ENCODE measurements around the gene UHRF2.
"Not testable (repeated sequence)": the region's sequence is repeated elsewhere in the genome, so short reads cannot be mapped to it uniquely, and the experiment has no call there.

UHRF2 gene

DNA sequence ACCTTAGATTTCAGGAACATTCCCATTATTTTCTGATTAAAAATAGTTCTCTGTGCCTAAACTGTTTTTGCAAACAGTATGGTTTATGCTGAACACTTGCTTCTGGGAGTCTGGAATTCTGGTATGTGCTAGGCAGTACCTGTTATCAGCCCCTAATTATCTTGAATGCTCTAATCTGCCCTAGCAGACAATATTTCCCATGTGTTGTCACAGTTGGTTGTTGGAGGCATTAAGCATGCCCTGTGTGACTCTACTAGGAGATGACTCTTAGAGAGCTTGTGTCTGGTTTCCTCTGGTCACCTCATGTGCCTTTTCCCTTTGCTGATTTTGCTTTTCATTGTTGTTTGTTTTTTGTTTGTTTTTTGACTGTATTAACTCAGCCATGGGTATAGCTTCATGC, 36.6 kb downstream of the UHRF2 start:
- Histone ChIP-seq H3K4me3 (ENCODE audit: low read depth in 1 of 2, low read length in 2 of 2) (no peak overlapping the region), H3K27me3 (ENCODE audit: control insufficient read depth in 1 of 2, insufficient read depth in 2 of 2, low read length in 2 of 2) (no peaks in the 10 kb centered on the region), H3K9ac (ENCODE audit: low read depth in 1 of 2, low read length in 2 of 2) (no peak overlapping the region), H3K27ac (ENCODE audit: low read depth, low read length) (no peak overlapping the region), H3K36me3 (ENCODE audit: control insufficient read depth in 1 of 2, insufficient read depth in 2 of 2, low read length in 2 of 2) (peaks cover 0 to 2% of the 10 kb centered on the region in 2 donors), H3K9me3 (ENCODE audit: control insufficient read depth in 1 of 2, low read length in 2 of 2) (no peaks in the 10 kb centered on the region), H3K4me1 (ENCODE audit: control insufficient read depth in 1 of 2, insufficient read depth in 2 of 2, low read length in 2 of 2) (peaks cover 4 to 11% of the 10 kb centered on the region in 2 donors)

GRCh38 chr9:6450641-6451375, 37.8 kb downstream of the UHRF2 start:
- Histone ChIP-seq H3K4me1 (ENCODE audit: control insufficient read depth in 1 of 2, insufficient read depth in 2 of 2, low read length in 2 of 2) (peaks cover 4 to 11% of the 10 kb centered on the region in 2 donors), H3K27ac (ENCODE audit: low read depth, low read length) (no peak overlapping the region), H3K9me3 (ENCODE audit: control insufficient read depth in 1 of 2, low read length in 2 of 2) (no peaks in the 10 kb centered on the region), H3K36me3 (ENCODE audit: control insufficient read depth in 1 of 2, insufficient read depth in 2 of 2, low read length in 2 of 2) (no peaks in the 10 kb centered on the region), H3K27me3 (ENCODE audit: control insufficient read depth in 1 of 2, insufficient read depth in 2 of 2, low read length in 2 of 2) (no peaks in the 10 kb centered on the region), H3K4me3 (ENCODE audit: low read depth in 1 of 2, low read length in 2 of 2) (no peak overlapping the region), H3K9ac (ENCODE audit: low read depth in 1 of 2, low read length in 2 of 2) (no peak overlapping the region)

DNA sequence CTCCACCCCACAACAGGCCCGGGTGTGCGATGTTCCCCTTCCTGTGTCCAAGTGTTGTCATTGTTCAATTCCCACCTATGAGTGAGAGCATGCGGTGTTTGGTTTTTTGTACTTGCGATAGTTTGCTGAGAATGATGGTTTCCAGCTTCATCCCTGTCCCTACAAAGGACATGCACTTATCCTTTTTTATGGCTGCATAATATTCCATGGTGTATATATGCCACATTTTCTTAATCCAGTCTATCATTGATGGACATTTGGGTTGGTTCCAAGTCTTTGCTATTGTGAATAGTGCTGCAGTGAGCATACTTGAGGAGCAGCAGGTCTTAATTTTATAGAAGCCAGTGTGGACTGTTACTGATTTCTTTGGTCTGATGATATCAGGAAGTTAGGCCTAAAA, 42.3 kb downstream of the UHRF2 start:
- H3K36me3 ChIP-seq (ENCODE audit: control insufficient read depth in 1 of 2, insufficient read depth in 2 of 2, low read length in 2 of 2); H3K27me3 ChIP-seq (ENCODE audit: control insufficient read depth in 1 of 2, insufficient read depth in 2 of 2, low read length in 2 of 2); H3K9me3 ChIP-seq (ENCODE audit: control insufficient read depth in 1 of 2, low read length in 2 of 2); H3K4me1 ChIP-seq (ENCODE audit: control insufficient read depth in 1 of 2, insufficient read depth in 2 of 2, low read length in 2 of 2); H3K27ac ChIP-seq (ENCODE audit: low read depth, low read length); H3K4me3 ChIP-seq (ENCODE audit: low read depth in 1 of 2, low read length in 2 of 2); H3K9ac ChIP-seq (ENCODE audit: low read depth in 1 of 2, low read length in 2 of 2): not testable (repeated sequence)

DNA sequence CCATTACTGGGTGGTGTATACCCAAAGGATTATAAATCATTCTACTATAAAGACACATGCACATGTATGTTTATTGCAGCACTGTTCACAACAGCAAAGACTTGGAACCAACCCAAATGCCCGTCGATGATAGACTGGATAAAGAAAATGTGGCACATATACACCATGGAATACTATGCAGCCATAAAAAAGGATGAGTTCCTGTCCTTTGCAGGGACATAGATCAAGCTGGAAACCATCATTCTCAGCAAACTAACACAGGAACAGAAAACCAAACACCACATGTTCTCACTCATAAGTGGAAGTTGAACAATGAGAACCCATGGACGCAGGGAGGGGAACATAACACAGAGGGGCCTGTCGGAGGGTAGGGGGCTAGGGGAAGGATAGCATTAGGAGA, 45.7 kb downstream of the UHRF2 start:
- not testable (repeated sequence) for H3K4me3 ChIP-seq (ENCODE audit: low read depth in 1 of 2, low read length in 2 of 2); H3K27me3 ChIP-seq (ENCODE audit: control insufficient read depth in 1 of 2, insufficient read depth in 2 of 2, low read length in 2 of 2); H3K9me3 ChIP-seq (ENCODE audit: control insufficient read depth in 1 of 2, low read length in 2 of 2); H3K27ac ChIP-seq (ENCODE audit: low read depth, low read length); H3K4me1 ChIP-seq (ENCODE audit: control insufficient read depth in 1 of 2, insufficient read depth in 2 of 2, low read length in 2 of 2); H3K36me3 ChIP-seq (ENCODE audit: control insufficient read depth in 1 of 2, insufficient read depth in 2 of 2, low read length in 2 of 2); H3K9ac ChIP-seq (ENCODE audit: low read depth in 1 of 2, low read length in 2 of 2)

DNA sequence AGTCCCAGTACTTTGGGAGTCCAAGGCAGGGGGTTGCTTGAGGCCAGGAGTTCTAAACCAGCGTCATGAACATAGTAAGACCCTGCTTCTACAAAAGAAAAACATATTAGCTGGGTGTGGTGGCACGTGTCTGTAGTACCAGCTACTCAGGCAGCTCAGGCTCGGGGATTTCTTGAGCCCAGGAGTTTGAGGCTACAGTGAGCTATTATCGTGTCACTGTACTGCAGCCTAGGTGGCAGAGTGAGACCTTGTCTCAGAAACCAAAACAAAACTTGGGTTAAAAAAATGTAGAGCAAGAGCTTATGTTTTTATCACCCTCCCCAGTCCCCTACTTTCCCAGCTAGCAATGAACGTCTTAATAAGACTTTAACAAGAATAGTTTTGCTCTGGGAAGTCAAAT, 46.7 kb downstream of the UHRF2 start:
- Histone ChIP-seq H3K27me3 (ENCODE audit: control insufficient read depth in 1 of 2, insufficient read depth in 2 of 2, low read length in 2 of 2) (no peaks in the 10 kb centered on the region), H3K9me3 (ENCODE audit: control insufficient read depth in 1 of 2, low read length in 2 of 2) (no peaks in the 10 kb centered on the region), H3K27ac (ENCODE audit: low read depth, low read length) (no peak overlapping the region), H3K4me1 (ENCODE audit: control insufficient read depth in 1 of 2, insufficient read depth in 2 of 2, low read length in 2 of 2) (no peaks in the 10 kb centered on the region), H3K4me3 (ENCODE audit: low read depth in 1 of 2, low read length in 2 of 2) (no peak overlapping the region), H3K36me3 (ENCODE audit: control insufficient read depth in 1 of 2, insufficient read depth in 2 of 2, low read length in 2 of 2) (peaks cover 3 to 7% of the 10 kb centered on the region in 2 donors), H3K9ac (ENCODE audit: low read depth in 1 of 2, low read length in 2 of 2) (no peak overlapping the region)

DNA sequence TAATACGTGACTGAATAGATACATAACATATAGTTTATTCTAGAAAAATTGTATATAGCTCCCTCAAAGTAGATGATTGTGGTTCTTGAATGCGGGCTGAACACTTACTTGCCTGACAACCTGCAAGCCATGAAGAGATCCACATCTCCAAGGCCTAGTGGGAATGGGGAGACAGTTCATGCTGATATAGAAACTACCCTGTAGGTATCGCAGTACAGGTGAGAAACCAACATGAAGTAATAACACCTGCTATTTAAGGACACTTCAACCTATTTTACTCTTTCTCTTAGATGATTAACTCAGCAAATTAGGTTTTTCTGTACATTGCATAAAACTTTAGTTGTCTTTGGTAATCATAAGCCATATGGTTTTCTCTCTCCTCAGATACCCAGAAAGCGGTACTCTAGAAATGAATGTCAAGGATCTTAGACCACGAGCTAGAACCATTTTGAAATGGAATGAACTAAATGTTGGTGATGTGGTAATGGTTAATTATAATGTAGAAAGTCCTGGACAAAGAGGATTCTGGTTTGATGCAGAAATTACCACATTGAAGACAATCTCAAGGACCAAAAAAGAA, 47.3 kb downstream of the UHRF2 start:
- H3K36me3 ChIP-seq (ENCODE audit: control insufficient read depth in 1 of 2, insufficient read depth in 2 of 2, low read length in 2 of 2), result peaks cover 3 to 7% of the 10 kb centered on the region in 2 donors
- H3K4me1 ChIP-seq (ENCODE audit: control insufficient read depth in 1 of 2, insufficient read depth in 2 of 2, low read length in 2 of 2), result no peaks in the 10 kb centered on the region
- no peak overlapping the region for H3K4me3 ChIP-seq (ENCODE audit: low read depth in 1 of 2, low read length in 2 of 2)
- no peak overlapping the region for H3K27ac ChIP-seq (ENCODE audit: low read depth, low read length)
- no peak overlapping the region for H3K9ac ChIP-seq (ENCODE audit: low read depth in 1 of 2, low read length in 2 of 2)
- no peaks in the 10 kb centered on the region for H3K27me3 ChIP-seq (ENCODE audit: control insufficient read depth in 1 of 2, insufficient read depth in 2 of 2, low read length in 2 of 2)
- no peaks in the 10 kb centered on the region for H3K9me3 ChIP-seq (ENCODE audit: control insufficient read depth in 1 of 2, low read length in 2 of 2)

DNA sequence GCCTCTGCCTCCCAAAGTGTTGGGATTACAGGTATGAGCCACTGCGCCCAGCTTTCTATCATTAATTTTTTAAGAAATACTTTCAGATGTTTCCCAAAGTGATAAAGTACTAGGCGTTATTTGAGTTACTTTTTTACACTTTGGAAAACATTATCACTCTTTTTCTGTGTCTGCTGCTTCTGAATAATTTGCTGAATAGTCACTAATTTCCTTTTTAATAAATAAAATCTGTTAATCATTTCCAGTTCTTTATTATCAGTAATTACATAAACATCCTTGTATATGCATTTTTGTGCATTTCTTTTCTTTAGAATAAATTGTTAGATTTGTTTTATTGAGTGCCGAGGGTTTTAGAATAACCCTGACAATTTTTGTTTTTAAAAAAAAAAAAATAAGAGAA, 48.6 kb downstream of the UHRF2 start:
- Histone ChIP-seq H3K9me3 (ENCODE audit: control insufficient read depth in 1 of 2, low read length in 2 of 2) (no peaks in the 10 kb centered on the region), H3K4me3 (ENCODE audit: low read depth in 1 of 2, low read length in 2 of 2) (no peak overlapping the region), H3K4me1 (ENCODE audit: control insufficient read depth in 1 of 2, insufficient read depth in 2 of 2, low read length in 2 of 2) (no peaks in the 10 kb centered on the region), H3K36me3 (ENCODE audit: control insufficient read depth in 1 of 2, insufficient read depth in 2 of 2, low read length in 2 of 2) (peaks cover 3 to 7% of the 10 kb centered on the region in 2 donors), H3K27me3 (ENCODE audit: control insufficient read depth in 1 of 2, insufficient read depth in 2 of 2, low read length in 2 of 2) (no peaks in the 10 kb centered on the region), H3K27ac (ENCODE audit: low read depth, low read length) (no peak overlapping the region), H3K9ac (ENCODE audit: low read depth in 1 of 2, low read length in 2 of 2) (no peak overlapping the region)

DNA sequence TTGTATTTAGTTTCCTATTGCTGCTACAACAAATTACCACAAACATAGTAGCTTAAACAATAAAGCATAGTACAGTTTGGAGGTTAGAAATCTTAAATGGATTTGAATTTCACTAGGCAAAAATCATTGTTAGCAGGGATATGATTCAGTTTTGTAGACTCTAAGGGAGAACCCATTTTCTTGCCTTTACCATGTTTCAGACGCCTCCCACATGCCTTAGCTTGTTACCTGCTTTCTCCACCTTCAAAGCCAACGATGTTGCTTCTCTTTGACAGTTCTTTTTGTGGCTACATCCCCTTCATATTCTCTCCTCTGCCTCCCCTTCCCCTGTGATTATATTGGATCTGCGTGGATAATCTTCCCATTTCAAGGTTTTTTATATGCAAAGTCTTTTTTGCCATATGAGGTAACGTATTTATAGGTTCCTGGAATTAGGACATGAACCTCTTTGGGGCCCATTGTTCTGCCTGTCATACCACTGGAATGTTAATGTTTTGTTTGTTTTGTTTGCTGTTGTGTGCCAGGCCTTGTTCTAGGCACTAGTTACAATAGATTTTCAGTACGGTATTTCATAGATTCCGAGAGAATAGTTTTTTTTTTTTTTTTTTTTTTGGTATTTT, 54.1 kb downstream of the UHRF2 start:
- no peaks in the 10 kb centered on the region for H3K9me3 ChIP-seq (ENCODE audit: control insufficient read depth in 1 of 2, low read length in 2 of 2)
- H3K27me3 ChIP-seq (ENCODE audit: control insufficient read depth in 1 of 2, insufficient read depth in 2 of 2, low read length in 2 of 2), result no peaks in the 10 kb centered on the region
- H3K4me1 ChIP-seq (ENCODE audit: control insufficient read depth in 1 of 2, insufficient read depth in 2 of 2, low read length in 2 of 2), result no peaks in the 10 kb centered on the region
- H3K27ac ChIP-seq (ENCODE audit: low read depth, low read length), result no peak overlapping the region
- peaks cover 3 to 4% of the 10 kb centered on the region in 2 donors for H3K36me3 ChIP-seq (ENCODE audit: control insufficient read depth in 1 of 2, insufficient read depth in 2 of 2, low read length in 2 of 2)
- no peak overlapping the region for H3K4me3 ChIP-seq (ENCODE audit: low read depth in 1 of 2, low read length in 2 of 2)
- no peak overlapping the region for H3K9ac ChIP-seq (ENCODE audit: low read depth in 1 of 2, low read length in 2 of 2)

GRCh38 chr9:6471231-6471850, 58.3 kb downstream of the UHRF2 start:
- no peaks in the 10 kb centered on the region for H3K27me3 ChIP-seq (ENCODE audit: control insufficient read depth in 1 of 2, insufficient read depth in 2 of 2, low read length in 2 of 2)
- no peaks in the 10 kb centered on the region for H3K36me3 ChIP-seq (ENCODE audit: control insufficient read depth in 1 of 2, insufficient read depth in 2 of 2, low read length in 2 of 2)

DNA sequence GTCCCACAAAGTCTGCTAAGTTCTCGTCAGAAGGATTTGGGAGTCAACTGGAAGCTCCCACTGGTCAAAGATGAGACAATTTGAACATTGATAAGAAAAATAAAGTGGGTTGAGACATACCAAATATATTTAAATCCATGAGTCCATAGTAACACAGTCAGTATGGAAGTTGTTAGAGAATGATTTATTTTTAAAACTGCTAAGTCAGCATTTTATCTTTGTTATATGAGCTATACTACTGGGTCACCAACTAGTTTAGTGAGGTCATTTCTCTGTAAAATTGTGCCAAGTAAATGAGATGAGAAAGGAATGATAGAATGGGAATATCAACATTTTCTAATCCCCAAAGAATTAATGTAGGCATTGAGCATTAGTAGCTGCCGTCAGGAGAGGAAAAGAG, 60.2 kb downstream of the UHRF2 start:
- Histone ChIP-seq H3K27me3 (ENCODE audit: control insufficient read depth in 1 of 2, insufficient read depth in 2 of 2, low read length in 2 of 2) (no peaks in the 10 kb centered on the region), H3K9me3 (ENCODE audit: control insufficient read depth in 1 of 2, low read length in 2 of 2) (no peaks in the 10 kb centered on the region), H3K9ac (ENCODE audit: low read depth in 1 of 2, low read length in 2 of 2) (no peak overlapping the region), H3K4me3 (ENCODE audit: low read depth in 1 of 2, low read length in 2 of 2) (no peak overlapping the region), H3K27ac (ENCODE audit: low read depth, low read length) (no peak overlapping the region), H3K4me1 (ENCODE audit: control insufficient read depth in 1 of 2, insufficient read depth in 2 of 2, low read length in 2 of 2) (no peaks in the 10 kb centered on the region), H3K36me3 (ENCODE audit: control insufficient read depth in 1 of 2, insufficient read depth in 2 of 2, low read length in 2 of 2) (peaks cover 0 to 9% of the 10 kb centered on the region in 2 donors)

More at GRCh38 chr9:6471231-6471850, 58.3 kb downstream of the UHRF2 start:
- Histone ChIP-seq H3K4me1 (ENCODE audit: control insufficient read depth in 1 of 2, insufficient read depth in 2 of 2, low read length in 2 of 2) (no peaks in the 10 kb centered on the region), H3K9ac (ENCODE audit: low read depth in 1 of 2, low read length in 2 of 2) (no peak overlapping the region), H3K4me3 (ENCODE audit: low read depth in 1 of 2, low read length in 2 of 2) (no peak overlapping the region), H3K9me3 (ENCODE audit: control insufficient read depth in 1 of 2, low read length in 2 of 2) (no peaks in the 10 kb centered on the region), H3K27ac (ENCODE audit: low read depth, low read length) (no peak overlapping the region)

Measured in duodenal mucosa (tissue), 2 donors.